Measurements from ENCODE around the gene ENC1. TPM values are rescaled to one million over a fixed set of nuclear protein-coding genes. Genes with fewer than 3 reads are reported as not detected.
A peak's percentile ranks its signal among the peaks of the same experiment; 100 is the strongest.
"Not testable (repeated sequence)": the region's sequence is repeated elsewhere in the genome, so short reads cannot be mapped to it uniquely, and the experiment has no call there.

The ENC1 gene
- total RNA-seq, 4 donors from 2014 or later = 14.9 to 26.9 (median 22.0) TPM

- Histone ChIP-seq H3K27ac (no peak overlapping the region), H3K9me3 (no peaks in the 10 kb centered on the region), H3K36me3 (no peaks in the 10 kb centered on the region), H3K27me3 (no peaks in the 10 kb centered on the region), H3K4me3 (no peak overlapping the region), H3K4me1 (no peaks in the 10 kb centered on the region)
- WGBS, 2 donors (ENCODE audit: low coverage in 1 of 2) = 73 to 88% methylated on average over 3 to 4 of the region's 4 CpGs
- TF ChIP-seq CTCF (IDR thresholded peaks at IDR 0.05) (no peak), POLR2A (IDR thresholded peaks at IDR 0.05) (no peak), EP300 (IDR thresholded peaks at IDR 0.05; ENCODE audit: low read depth) (no peak), POLR2AphosphoS5 (IDR thresholded peaks at IDR 0.05) (no peak)
- in situ Hi-C loops (cut with MboI; ENCODE audit: low pct_ligation_motif_present in 1 of 4, low pct_unique_long_range_greater_than_20kb in 1 of 4, low sequenced_read_pairs in 3 of 4) (loop anchor here in 2 of 4 donors (10.0 kb wide), 1 partner anchor 235 kb away; no protein-coding TSS in a partner anchor), intact Hi-C loops (cut with DNase I; ENCODE audit: low total_unique reads) (no loop called here)
- DNase-seq = no peak
Observed at GRCh38 chr5:74679966-74680365, 39.4 kb upstream of the ENC1 start.

GRCh38 chr5:74679300-74679699 lies 38.8 kb upstream of the ENC1 start:
- H3K27me3 ChIP-seq; H3K36me3 ChIP-seq; DNase-seq; H3K9me3 ChIP-seq; H3K4me3 ChIP-seq; H3K4me1 ChIP-seq; H3K27ac ChIP-seq; intact Hi-C loops (cut with DNase I; ENCODE audit: low total_unique reads): not testable (repeated sequence)
- in situ Hi-C loops (cut with MboI; ENCODE audit: low pct_ligation_motif_present in 1 of 4, low pct_unique_long_range_greater_than_20kb in 1 of 4, low sequenced_read_pairs in 3 of 4) = loop anchor here in 2 of 4 donors (10.0 kb wide), 1 partner anchor 236 kb away; no protein-coding TSS in a partner anchor
- WGBS, 2 donors (ENCODE audit: low coverage in 1 of 2) = 86 to 100% methylated on average over 2 to 3 of the region's 3 CpGs

GRCh38 chr5:74678123-74678522 lies 37.6 kb upstream of the ENC1 start:
- DNase-seq; intact Hi-C loops (cut with DNase I; ENCODE audit: low total_unique reads); H3K27ac ChIP-seq; H3K4me3 ChIP-seq; H3K9me3 ChIP-seq; H3K36me3 ChIP-seq; H3K27me3 ChIP-seq; H3K4me1 ChIP-seq: not testable (repeated sequence)
- WGBS, 2 donors (ENCODE audit: low coverage in 1 of 2) = 73 to 88% methylated on average over 3 of the region's 3 CpGs
- in situ Hi-C loops (cut with MboI; ENCODE audit: low pct_ligation_motif_present in 1 of 4, low pct_unique_long_range_greater_than_20kb in 1 of 4, low sequenced_read_pairs in 3 of 4) = loop anchor here in 2 of 4 donors (10.0 kb wide), 1 partner anchor 237 kb away; no protein-coding TSS in a partner anchor

- H3K4me1 ChIP-seq; H3K4me3 ChIP-seq; intact Hi-C loops (cut with DNase I; ENCODE audit: low total_unique reads); H3K36me3 ChIP-seq; H3K27ac ChIP-seq; H3K9me3 ChIP-seq; DNase-seq; H3K27me3 ChIP-seq: not testable (repeated sequence)
- WGBS, 2 donors (ENCODE audit: low coverage in 1 of 2) = 81 to 92% methylated on average over 5 to 6 of the region's 6 CpGs
- in situ Hi-C loops (cut with MboI; ENCODE audit: low pct_ligation_motif_present in 1 of 4, low pct_unique_long_range_greater_than_20kb in 1 of 4, low sequenced_read_pairs in 3 of 4) = loop anchor here in 2 of 4 donors (10.0 kb wide), 1 partner anchor 238 kb away; no protein-coding TSS in a partner anchor
Observed at GRCh38 chr5:74676466-74676865, 35.9 kb upstream of the ENC1 start.

GRCh38 chr5:74673011-74673790 lies 32.7 kb upstream of the ENC1 start:
- in situ Hi-C loops (cut with MboI; ENCODE audit: low pct_ligation_motif_present in 1 of 4, low pct_unique_long_range_greater_than_20kb in 1 of 4, low sequenced_read_pairs in 3 of 4) = loop anchor here (10.0 to 25.0 kb wide), 3 partner anchors 239 to 1086 kb away; no protein-coding TSS in a partner anchor
- peak overlapping the region in 1 of 4 donors; percentile 33 for H3K27ac ChIP-seq
- intact Hi-C loops (cut with DNase I; ENCODE audit: low total_unique reads) = no loop called here

More at GRCh38 chr5:74673011-74673790, 32.7 kb upstream of the ENC1 start:
- no peak overlapping the region for H3K4me3 ChIP-seq
- DNase-seq = no peak
- no peaks in the 10 kb centered on the region for H3K36me3 ChIP-seq
- no peaks in the 10 kb centered on the region for H3K27me3 ChIP-seq
- no peaks in the 10 kb centered on the region for H3K4me1 ChIP-seq
- no peaks in the 10 kb centered on the region for H3K9me3 ChIP-seq
- TF ChIP-seq CTCF (IDR thresholded peaks at IDR 0.05) = peak in 4 of 5 experiments; percentile 22 to 44 (median 28)
- TF ChIP-seq EP300 (IDR thresholded peaks at IDR 0.05; ENCODE audit: low read depth) = no peak
- TF ChIP-seq POLR2A (IDR thresholded peaks at IDR 0.05) = no peak
- WGBS, 2 donors (ENCODE audit: low coverage in 1 of 2) = 0 to 66% methylated on average over 1 to 6 of the region's 6 CpGs
